Measurements from ENCODE around the gene DNAAF5. TPM values are rescaled to one million over a fixed set of nuclear protein-coding genes. Genes with fewer than 3 reads are reported as not detected.

DNAAF5 gene
- total RNA-seq, 1 donor from 2014 or later = 15.8 TPM

DNA sequence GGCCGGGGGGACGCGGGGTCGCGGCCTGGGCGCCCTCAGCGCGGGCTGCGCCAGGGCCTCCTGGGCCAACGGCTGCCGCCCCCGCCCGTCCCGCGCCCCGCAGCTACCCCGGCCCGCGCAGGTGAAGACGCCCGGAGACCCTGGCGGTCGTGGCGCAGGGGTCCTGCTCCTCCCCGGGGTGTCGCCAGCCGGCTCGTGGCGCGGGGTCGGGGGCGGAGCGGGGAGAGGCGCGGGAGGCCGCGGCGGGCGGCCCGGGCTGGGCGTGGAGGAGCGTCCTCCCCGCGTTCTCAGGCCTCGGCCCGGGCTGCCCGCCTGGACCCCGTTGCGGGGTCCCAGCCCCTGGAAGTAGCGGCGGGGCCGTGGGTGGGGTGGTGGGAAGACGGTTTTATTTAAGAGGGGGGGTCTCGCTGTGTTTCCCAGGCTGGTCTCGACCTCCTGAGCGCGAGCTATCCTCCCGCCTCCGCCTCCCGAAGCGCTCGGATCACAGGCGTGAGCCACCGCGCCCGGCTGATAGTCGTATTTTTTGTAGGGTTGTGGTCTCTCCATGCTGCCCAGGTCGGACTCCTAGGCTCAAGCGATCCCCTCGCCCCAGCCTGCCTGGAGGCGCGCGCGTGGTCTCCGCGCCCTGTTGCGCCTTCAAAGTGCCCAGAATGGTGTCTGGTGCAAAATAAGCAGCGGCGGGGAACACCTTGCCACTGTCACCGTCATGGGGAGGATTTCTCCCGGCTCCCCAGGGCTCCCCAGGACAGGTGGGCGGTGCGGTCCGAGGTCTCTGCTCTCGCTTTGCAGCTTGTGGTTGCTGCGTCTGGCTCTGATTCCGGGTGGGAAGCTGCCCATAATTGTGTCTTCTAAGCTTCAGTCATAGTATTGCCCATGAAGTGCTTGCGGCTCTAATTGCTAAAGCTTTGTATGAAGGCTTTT, 90.5 kb downstream of the DNAAF5 start:
- H3K27ac ChIP-seq = peak overlapping the region; percentile 75
- intact Hi-C loops (cut with DNase I) = no loop called here
- no peaks in the 10 kb centered on the region for H3K27me3 ChIP-seq
- ATAC-seq (no peak), DNase-seq (peak; percentile 75)
- H3K36me3 ChIP-seq = no peaks in the 10 kb centered on the region
- peaks cover 36% of the 10 kb centered on the region for H3K4me1 ChIP-seq
- no peaks in the 10 kb centered on the region for H3K9me3 ChIP-seq
- TF ChIP-seq, protein P1, sequence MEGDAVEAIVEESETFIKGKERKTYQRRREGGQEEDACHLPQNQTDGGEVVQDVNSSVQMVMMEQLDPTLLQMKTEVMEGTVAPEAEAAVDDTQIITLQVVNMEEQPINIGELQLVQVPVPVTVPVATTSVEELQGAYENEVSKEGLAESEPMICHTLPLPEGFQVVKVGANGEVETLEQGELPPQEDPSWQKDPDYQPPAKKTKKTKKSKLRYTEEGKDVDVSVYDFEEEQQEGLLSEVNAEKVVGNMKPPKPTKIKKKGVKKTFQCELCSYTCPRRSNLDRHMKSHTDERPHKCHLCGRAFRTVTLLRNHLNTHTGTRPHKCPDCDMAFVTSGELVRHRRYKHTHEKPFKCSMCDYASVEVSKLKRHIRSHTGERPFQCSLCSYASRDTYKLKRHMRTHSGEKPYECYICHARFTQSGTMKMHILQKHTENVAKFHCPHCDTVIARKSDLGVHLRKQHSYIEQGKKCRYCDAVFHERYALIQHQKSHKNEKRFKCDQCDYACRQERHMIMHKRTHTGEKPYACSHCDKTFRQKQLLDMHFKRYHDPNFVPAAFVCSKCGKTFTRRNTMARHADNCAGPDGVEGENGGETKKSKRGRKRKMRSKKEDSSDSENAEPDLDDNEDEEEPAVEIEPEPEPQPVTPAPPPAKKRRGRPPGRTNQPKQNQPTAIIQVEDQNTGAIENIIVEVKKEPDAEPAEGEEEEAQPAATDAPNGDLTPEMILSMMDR (IDR thresholded peaks at IDR 0.05) = no peak
- H3K4me3 ChIP-seq = peak overlapping the region; percentile 73

DNA sequence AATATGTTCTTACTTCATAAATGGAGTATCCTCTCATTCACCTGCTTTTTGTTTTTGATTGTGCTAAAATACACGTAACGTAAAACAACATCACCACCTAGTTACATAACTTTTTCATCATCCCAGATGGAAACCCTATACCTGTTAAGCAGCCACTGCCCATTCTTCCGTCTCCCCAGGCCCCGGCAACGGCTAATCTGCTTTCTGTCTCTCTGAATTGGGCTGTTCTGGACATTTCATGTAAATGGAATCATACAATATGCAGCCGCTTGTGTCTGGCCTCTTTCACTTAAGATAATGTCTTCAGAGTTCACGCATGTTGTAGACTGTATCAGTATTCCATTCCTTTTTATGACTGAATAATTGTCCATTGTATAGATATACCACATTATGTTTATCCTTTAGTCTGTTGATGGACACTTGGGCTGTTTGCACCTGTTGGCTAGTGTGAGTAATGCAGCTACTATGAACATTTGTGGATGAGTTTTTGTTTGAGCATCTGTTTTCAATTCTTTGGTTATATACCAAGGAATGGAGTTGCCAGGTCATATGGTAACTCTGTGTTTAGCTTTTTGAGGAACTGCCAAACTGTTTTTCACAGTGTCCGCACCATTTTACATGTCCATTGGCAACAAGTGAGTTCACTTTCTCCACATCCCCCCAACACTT, 91.7 kb downstream of the DNAAF5 start:
- H3K4me1 ChIP-seq = peaks cover 28% of the 10 kb centered on the region
- no peaks in the 10 kb centered on the region for H3K27me3 ChIP-seq
- H3K4me3 ChIP-seq = peak overlapping the region; percentile 73
- intact Hi-C loops (cut with DNase I) = no loop called here
- no peak for ATAC-seq
- H3K36me3 ChIP-seq = no peaks in the 10 kb centered on the region
- no peak for DNase-seq
- TF ChIP-seq, protein P1 (IDR thresholded peaks at IDR 0.05) = peak; percentile 40
- no peak overlapping the region for H3K27ac ChIP-seq
- no peaks in the 10 kb centered on the region for H3K9me3 ChIP-seq

DNA sequence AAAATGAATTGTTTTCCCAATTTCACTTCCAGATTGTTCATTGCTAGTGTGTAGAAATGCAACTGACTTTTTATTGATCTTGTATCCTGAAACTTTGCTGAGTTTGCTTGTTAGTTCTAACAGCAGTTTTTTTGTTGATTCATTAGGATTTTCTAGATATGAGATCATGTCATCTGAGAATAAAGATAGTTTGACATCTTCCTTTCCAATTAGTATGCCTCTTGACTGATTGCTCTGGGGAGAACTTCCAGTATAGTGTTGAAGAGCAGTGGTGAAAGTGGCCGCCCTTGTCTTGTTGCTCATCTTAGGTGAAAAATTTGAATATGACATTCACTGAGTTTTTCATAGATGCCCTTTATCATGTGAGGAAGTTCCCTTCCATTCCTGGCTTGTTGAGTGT, 93.8 kb downstream of the DNAAF5 start:
- TF ChIP-seq, protein P1 (IDR thresholded peaks at IDR 0.05) = no peak
- H3K27ac ChIP-seq = no peak overlapping the region
- ATAC-seq = no peak
- no peaks in the 10 kb centered on the region for H3K36me3 ChIP-seq
- H3K4me3 ChIP-seq = no peak overlapping the region
- no peaks in the 10 kb centered on the region for H3K9me3 ChIP-seq
- DNase-seq = no peak
- H3K4me1 ChIP-seq = peaks cover 31% of the 10 kb centered on the region
- H3K27me3 ChIP-seq = no peaks in the 10 kb centered on the region
- intact Hi-C loops (cut with DNase I) = no loop called here

DNA sequence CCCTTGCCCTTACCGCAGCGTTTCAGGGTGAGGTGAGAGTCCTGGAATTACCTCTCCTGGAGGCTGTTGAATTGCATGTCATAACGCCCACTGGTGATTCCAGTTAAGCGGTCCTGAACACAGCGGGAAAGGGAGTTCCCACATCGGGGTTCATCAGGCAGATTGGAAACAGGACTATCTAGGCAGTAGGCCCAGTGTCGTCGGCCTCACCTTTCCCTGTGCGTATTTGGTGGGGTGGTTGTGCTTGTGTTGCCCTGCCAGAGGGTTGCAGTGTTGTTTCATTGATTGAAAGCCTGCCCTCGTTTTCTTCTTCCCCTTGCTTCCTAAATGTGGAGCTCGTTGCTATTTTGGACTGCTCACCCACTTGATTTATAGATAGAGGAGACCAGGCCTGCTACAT, 95.2 kb downstream of the DNAAF5 start:
- H3K27me3 ChIP-seq = no peaks in the 10 kb centered on the region
- no peak for ATAC-seq
- TF ChIP-seq, protein P1 (IDR thresholded peaks at IDR 0.05) = no peak
- intact Hi-C loops (cut with DNase I) = no loop called here
- no peak overlapping the region for H3K27ac ChIP-seq
- peaks cover 36% of the 10 kb centered on the region for H3K4me1 ChIP-seq
- H3K9me3 ChIP-seq = no peaks in the 10 kb centered on the region
- no peak for DNase-seq
- no peaks in the 10 kb centered on the region for H3K36me3 ChIP-seq
- no peak overlapping the region for H3K4me3 ChIP-seq

DNA sequence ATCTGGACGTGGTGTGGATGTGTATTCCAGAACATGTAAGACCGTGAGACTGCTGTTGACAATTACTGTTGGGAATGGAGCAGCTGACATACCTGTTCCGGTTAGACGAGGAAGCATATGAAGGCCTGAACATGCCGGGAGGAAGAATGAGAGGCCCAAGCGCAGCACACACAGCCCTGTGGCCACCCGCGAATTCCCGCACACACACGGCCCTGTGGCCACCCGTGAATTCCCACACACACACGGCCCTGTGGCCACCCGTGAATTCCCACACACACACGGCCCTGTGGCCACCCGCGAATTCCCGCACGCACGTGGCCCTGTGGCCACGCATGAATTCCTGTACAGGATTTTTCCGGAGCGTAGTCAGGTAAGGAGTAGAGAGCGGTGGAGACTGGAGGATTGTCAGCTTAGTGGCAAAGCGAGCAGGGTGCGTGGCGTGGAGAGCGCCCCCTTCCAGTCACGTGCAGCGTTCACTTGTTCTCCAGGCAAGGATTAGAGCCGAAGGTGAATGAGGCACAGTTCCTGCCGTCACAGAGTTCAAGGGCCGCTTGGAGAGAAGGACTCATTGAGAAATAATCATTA, 96.3 kb downstream of the DNAAF5 start:
- TF ChIP-seq, protein P1 (IDR thresholded peaks at IDR 0.05) = no peak
- intact Hi-C loops (cut with DNase I) = no loop called here
- H3K27ac ChIP-seq = no peak overlapping the region
- H3K36me3 ChIP-seq = no peaks in the 10 kb centered on the region
- ATAC-seq = no peak
- no peak overlapping the region for H3K4me3 ChIP-seq
- H3K4me1 ChIP-seq = peaks cover 31% of the 10 kb centered on the region
- H3K9me3 ChIP-seq = no peaks in the 10 kb centered on the region
- no peak for DNase-seq
- H3K27me3 ChIP-seq = no peaks in the 10 kb centered on the region

All from upper lobe of right lung (tissue), 1 donor.